Raji (cell line): ENCODE results near the gene RRM1.

Source experiments
- POLR2A ChIP-seq: IDR thresholded peaks from 2 replicates; pipeline ENCODE4 v1.6.1; 2011; ENCODE audit warnings: low read depth, low read length, control low read depth; ENCODE audit not compliant: insufficient read depth

RRM1 gene

DNA sequence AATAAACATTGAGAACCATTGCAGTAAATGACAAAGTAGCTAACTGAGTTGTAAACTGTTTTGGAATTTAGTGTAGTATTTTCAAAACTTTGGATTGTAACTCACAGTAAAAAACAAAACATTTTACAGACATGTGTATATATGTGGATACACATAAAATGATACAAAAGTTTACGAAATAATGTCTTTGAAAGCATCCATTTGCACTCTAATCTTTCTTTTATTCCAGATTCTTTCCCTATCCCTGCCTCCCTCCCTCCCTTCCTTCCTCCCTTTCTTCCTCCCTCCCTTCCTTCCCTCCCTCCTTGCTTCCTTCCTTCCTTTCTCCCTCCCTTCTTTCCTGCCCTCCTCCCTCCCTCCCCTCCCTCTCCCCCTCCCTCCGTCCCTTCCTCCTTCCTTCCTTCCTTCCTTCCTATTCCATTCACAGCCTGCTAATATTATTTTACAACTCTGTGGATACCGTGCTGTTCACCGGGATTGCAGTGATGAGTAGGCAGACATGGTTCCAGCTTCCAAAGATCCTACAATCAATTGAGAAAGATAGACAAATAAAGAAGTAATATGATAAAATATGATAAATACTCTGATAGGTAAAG is 3.5 kb downstream of the RRM1 start:
- TF ChIP-seq POLR2A: no peak

GRCh38 chr11:4102711-4103110 is 8.1 kb downstream of the RRM1 start:
- no peak for TF ChIP-seq POLR2A

- no peak for TF ChIP-seq POLR2A
Measured at GRCh38 chr11:4103269-4103668, 8.7 kb downstream of the RRM1 start.

- no peak for TF ChIP-seq POLR2A
Measured at GRCh38 chr11:4105916-4106315, 11.3 kb downstream of the RRM1 start.

DNA sequence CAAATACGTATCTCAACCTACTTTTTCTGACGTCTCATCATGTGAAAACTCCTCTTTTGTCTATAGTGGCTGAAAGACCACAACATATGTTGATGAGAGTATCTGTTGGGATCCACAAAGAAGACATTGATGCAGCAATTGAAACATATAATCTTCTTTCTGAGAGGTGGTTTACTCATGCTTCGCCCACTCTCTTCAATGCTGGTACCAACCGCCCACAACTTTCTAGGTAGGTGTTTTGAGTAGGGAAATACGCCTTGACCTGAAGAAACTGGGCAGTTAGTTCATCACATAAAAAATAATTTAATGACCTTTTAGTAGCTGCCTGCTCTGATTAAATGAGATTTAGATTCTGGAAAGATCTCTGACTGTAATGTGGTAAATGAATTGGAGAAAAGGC is 17.2 kb downstream of the RRM1 start:
- TF ChIP-seq POLR2A: no peak

DNA sequence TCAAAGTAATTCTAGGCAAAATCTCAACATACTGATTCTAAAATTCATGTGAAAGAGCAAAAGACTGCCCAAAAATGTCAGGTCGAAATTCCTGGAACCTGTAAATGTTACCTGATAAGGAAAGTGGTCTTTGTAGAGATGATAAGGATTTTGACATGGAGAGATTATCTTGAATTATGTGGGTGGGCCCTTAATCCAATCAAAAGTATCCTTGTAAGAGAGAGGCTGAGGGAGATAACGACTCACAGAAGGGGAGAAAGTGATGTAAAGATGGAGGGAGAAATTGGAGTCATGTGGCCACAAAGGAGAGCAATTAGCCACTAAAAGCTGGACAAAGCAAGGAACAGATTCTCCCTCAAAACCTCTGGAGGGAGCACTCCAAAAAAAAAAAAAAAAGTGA is 20.5 kb downstream of the RRM1 start:
- no peak for TF ChIP-seq POLR2A

- no peak for TF ChIP-seq POLR2A
Measured at GRCh38 chr11:4118107-4118506, 23.5 kb downstream of the RRM1 start.

DNA sequence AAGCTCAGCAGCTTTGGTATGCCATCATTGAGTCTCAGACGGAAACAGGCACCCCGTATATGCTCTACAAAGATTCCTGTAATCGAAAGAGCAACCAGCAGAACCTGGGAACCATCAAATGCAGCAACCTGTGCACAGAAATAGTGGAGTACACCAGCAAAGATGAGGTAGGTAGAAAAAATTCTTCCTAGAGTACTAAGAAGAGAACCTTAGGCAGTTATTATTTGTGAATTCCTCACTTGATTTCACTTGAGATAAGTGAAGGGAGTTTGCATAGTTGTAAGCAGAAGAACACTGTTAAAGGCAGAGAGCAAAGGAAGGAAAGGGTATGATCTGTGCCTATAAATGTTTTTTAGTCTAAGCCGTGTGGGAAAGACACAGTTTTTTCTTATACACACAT is 28.6 kb downstream of the RRM1 start:
- TF ChIP-seq POLR2A: no peak

- TF ChIP-seq POLR2A: no peak
Measured at GRCh38 chr11:4125141-4125540, 30.5 kb downstream of the RRM1 start.

DNA sequence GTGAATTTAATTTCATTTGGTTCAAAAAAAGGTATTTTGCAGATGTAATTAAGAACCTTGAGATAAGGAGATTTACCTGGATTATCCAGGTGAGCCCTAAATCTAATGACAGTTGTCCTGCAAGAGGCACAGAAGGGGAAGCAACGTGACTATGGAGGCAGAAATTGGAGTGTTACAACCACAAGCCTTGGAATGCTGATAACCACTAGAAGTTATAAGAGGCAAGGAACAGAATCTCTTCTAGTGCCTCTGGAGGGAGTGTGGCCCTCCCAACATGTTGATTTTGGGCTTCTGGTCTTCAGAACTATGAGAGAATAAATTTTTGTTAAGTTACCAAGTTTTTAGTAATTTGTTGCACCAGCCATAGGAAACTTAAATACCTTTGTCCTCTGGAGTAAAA is 32.8 kb downstream of the RRM1 start:
- TF ChIP-seq POLR2A: no peak

- no peak for TF ChIP-seq POLR2A
Measured at GRCh38 chr11:4134806-4135205, 40.2 kb downstream of the RRM1 start.

DNA sequence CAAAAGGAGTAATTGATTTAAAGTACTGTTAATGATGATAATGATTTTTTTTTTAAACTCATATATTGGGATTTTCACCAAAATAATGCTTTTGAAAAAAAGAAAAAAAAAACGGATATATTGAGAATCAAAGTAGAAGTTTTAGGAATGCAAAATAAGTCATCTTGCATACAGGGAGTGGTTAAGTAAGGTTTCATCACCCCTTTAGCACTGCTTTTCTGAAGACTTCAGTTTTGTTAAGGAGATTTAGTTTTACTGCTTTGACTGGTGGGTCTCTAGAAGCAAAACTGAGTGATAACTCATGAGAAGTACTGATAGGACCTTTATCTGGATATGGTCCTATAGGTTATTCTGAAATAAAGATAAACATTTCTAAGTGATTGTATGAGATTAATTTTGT is 43.9 kb downstream of the RRM1 start:
- TF ChIP-seq POLR2A: no peak

- no peak for TF ChIP-seq POLR2A
Measured at GRCh38 chr11:4140067-4140636, 45.6 kb downstream of the RRM1 start.

DNA sequence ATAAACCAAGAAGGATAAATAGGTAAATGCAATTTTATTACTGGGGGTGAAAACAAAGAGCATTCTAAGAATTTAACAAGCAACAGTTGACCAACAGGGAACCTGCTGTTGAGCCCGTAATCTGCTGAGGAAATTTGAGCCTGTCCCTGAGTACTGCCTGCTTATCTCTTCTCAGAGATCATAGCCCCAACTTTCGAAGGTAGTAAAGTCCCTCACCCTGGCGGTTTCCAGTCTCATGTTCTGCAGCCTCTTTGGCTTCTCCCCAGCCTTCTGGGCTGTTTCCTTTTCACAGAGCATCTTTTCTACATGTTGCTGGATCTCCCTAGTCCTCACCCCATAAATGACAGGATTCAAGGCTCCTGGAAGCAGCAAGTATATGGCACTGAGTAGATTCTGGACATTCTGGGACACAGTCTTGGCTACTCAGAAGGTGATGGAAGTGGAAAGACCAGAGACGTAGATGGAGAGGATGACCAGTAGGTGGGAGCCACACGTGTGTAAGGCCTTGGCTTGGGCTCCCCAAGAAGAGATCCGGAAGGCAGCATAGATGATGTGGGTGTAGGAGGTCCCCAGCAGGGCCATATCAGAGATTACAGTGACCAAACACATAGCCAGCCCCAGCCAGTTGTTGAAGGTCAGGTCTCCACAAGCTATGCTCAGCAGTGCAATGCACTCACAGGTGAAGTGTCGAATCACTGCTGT is 51.6 kb downstream of the RRM1 start:
- no peak for TF ChIP-seq POLR2A

- TF ChIP-seq POLR2A: no peak
Measured at GRCh38 chr11:4146772-4147098, 52.1 kb downstream of the RRM1 start.

DNA sequence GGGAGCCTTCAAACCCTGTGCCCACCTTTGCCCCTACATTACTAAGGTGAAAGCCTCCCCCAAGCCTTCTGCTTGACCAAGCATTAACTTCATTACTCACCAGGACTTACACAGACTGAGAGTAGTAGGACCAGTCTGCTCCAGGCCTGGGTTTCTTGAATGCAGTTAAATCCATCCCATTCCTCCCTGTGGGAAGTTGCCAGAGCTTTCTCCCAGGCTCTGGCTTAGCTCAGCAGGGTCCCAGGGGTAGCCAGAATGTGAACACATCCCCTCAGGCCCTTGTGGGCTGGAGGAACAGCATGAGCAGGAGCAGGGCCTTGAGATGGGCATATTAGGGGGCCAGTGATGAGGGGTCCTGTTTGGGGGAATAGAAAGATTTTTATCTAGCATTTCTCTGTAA is 59.9 kb downstream of the RRM1 start:
- TF ChIP-seq POLR2A: no peak

DNA sequence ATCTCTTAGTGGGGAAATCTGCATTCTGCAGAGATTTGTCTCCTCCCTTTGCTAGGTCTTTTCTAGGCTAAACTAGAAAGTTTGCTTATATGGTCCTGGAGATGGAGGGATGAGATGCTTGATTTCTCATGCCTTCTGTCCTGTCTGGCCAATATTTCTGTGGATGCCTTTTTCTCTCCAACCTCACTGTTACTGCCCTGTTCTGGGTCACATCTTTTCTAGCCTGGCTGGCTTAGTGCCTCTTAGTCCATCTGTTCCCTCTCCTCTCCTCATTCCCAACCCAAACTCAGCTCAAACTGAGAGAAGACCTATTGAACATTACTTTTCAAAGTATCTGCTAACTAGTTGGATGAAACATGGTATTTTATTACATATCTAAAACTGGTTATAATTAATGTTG is 62.0 kb downstream of the RRM1 start:
- TF ChIP-seq POLR2A: no peak
